Measurements from ENCODE around the gene DCLK1.

DCLK1 gene

GRCh38 chr13:35833031-35833430, 298.2 kb downstream of the DCLK1 start:
- Histone ChIP-seq H3K4me2 (no peak overlapping the region), H3K9ac (no peak overlapping the region), H3K36me3 (ENCODE audit: insufficient read depth) (no peaks in the 10 kb centered on the region), H3K27me3 (ENCODE audit: insufficient read depth, low read depth) (no peaks in the 10 kb centered on the region), H3K4me3 (IDR thresholded peaks at IDR 0.05; ENCODE audit: insufficient read depth, low read depth, low read length) (no peak overlapping the region), H2AFZ (ENCODE audit: low read depth) (no peak overlapping the region), H3K79me2 (ENCODE audit: insufficient read depth, low read depth) (no peaks in the 10 kb centered on the region), H4K20me1 (ENCODE audit: insufficient read depth) (no peaks in the 10 kb centered on the region), H3K27ac (no peak overlapping the region), H3K4me1 (ENCODE audit: low read depth, poor library complexity, severe bottlenecking) (no peaks in the 10 kb centered on the region)
- TF ChIP-seq CTCF (conservative IDR thresholded peaks at IDR 0.05; ENCODE audit: low read depth, low read length): no peak

DNA sequence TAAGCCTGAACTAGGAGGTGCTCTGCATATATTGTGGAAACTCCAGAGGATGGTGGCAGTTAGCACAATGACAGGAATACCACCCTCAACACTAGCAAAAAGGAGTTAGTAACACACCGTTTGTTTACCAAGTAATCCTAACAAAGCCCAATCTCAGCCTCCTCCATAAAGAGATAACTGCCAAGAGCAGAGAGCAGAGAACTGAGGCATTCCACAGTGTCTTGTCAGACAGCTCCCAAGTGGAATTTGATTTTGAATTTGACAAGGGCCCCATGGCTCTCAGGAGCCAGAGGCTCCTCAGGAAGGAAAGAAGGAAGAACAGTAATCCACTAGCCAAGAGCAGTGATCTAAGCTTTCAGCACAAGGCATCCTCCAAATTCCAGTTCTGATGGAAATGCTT, 298.6 kb downstream of the DCLK1 start:
- no peaks in the 10 kb centered on the region for H3K36me3 ChIP-seq (ENCODE audit: insufficient read depth)
- H3K79me2 ChIP-seq (ENCODE audit: insufficient read depth, low read depth): no peaks in the 10 kb centered on the region
- H2AFZ ChIP-seq (ENCODE audit: low read depth): no peak overlapping the region
- no peak overlapping the region for H3K4me2 ChIP-seq
- no peaks in the 10 kb centered on the region for H4K20me1 ChIP-seq (ENCODE audit: insufficient read depth)
- no peak for TF ChIP-seq CTCF (conservative IDR thresholded peaks at IDR 0.05; ENCODE audit: low read depth, low read length)
- H3K27me3 ChIP-seq (ENCODE audit: insufficient read depth, low read depth): no peaks in the 10 kb centered on the region
- no peaks in the 10 kb centered on the region for H3K4me1 ChIP-seq (ENCODE audit: low read depth, poor library complexity, severe bottlenecking)
- no peak overlapping the region for H3K9ac ChIP-seq
- H3K4me3 ChIP-seq (IDR thresholded peaks at IDR 0.05; ENCODE audit: insufficient read depth, low read depth, low read length): no peak overlapping the region
- H3K27ac ChIP-seq: no peak overlapping the region

- Histone ChIP-seq H3K27me3 (ENCODE audit: insufficient read depth, low read depth) (no peaks in the 10 kb centered on the region), H3K79me2 (ENCODE audit: insufficient read depth, low read depth) (no peaks in the 10 kb centered on the region)
- TF ChIP-seq CTCF (conservative IDR thresholded peaks at IDR 0.05; ENCODE audit: low read depth, low read length): no peak
Measured at GRCh38 chr13:35830850-35831450, 300.2 kb downstream of the DCLK1 start.

DNA sequence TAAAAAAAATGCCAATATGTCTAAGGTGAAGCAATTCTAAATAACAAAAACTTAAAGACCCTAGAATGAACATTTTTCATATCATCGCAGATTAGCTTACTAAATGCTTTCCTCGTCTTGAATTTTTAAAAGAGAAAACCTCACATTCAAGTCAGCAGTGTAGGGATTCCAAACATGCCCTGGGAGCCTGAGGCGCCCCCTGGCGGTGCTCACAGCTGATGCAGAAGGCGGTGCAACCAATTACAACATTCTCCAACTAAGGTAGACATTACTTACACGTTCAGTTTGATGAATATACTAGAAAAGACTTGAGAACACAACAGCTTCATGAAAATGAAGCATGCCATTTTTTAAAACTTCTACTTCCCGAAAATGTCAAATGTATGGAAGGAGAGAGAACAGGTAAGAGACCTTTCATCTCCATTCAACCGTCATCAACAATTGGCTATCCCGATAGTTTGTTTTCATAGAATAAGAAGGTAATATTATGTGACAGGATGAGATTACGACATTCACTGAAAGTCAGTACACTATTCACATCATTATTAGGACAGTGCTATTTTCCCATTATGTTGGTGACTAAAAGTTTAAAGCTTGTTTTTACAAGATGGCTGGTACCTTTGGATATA, 304.4 kb downstream of the DCLK1 start:
- no peaks in the 10 kb centered on the region for H4K20me1 ChIP-seq (ENCODE audit: insufficient read depth)
- no peak overlapping the region for H3K4me3 ChIP-seq (IDR thresholded peaks at IDR 0.05; ENCODE audit: insufficient read depth, low read depth, low read length)
- H3K79me2 ChIP-seq (ENCODE audit: insufficient read depth, low read depth): no peaks in the 10 kb centered on the region
- no peaks in the 10 kb centered on the region for H3K27me3 ChIP-seq (ENCODE audit: insufficient read depth, low read depth)
- no peaks in the 10 kb centered on the region for H3K36me3 ChIP-seq (ENCODE audit: insufficient read depth)
- H3K4me2 ChIP-seq: no peak overlapping the region
- H2AFZ ChIP-seq (ENCODE audit: low read depth): no peak overlapping the region
- no peak overlapping the region for H3K27ac ChIP-seq
- no peak overlapping the region for H3K9ac ChIP-seq
- no peaks in the 10 kb centered on the region for H3K4me1 ChIP-seq (ENCODE audit: low read depth, poor library complexity, severe bottlenecking)
- TF ChIP-seq CTCF (conservative IDR thresholded peaks at IDR 0.05; ENCODE audit: low read depth, low read length): no peak

More at GRCh38 chr13:35830850-35831450, 300.2 kb downstream of the DCLK1 start:
- Histone ChIP-seq H3K4me3 (IDR thresholded peaks at IDR 0.05; ENCODE audit: insufficient read depth, low read depth, low read length) (no peak overlapping the region), H3K4me1 (ENCODE audit: low read depth, poor library complexity, severe bottlenecking) (no peaks in the 10 kb centered on the region), H2AFZ (ENCODE audit: low read depth) (no peak overlapping the region), H3K27ac (no peak overlapping the region), H3K36me3 (ENCODE audit: insufficient read depth) (no peaks in the 10 kb centered on the region), H3K9ac (no peak overlapping the region), H3K4me2 (no peak overlapping the region), H4K20me1 (ENCODE audit: insufficient read depth) (no peaks in the 10 kb centered on the region)
